Gastroesophageal sphincter (tissue), 3 donors: ENCODE measurements around the gene PYY.

Experiments
- CTCF ChIP-seq, 4 experiments: fragments of 200-600 bp in 2 of 4; fragments of 450-650 bp in 2 of 4; sonication (generic) in 1 of 4; IDR thresholded peaks; one replicate each; pipeline ENCODE4 v1.5.1; 2017 to 2019; ENCODE audit warnings: antibody characterized with exemption in 4 of 4, mild to moderate bottlenecking in 2 of 4, moderate library complexity in 2 of 4
- POLR2A ChIP-seq, 2 donors: fragments of 450-650 bp; IDR thresholded peaks; one replicate each; pipeline ENCODE4 v1.6.1; 2017; ENCODE audit warnings: antibody characterized with exemption in 2 of 2, mild to moderate bottlenecking in 2 of 2, moderate library complexity in 1 of 2

GRCh38 chr17:43992641-43993040, 38.9 kb upstream of the PYY start:
- TF ChIP-seq CTCF (IDR thresholded peaks at IDR 0.05) (no peak), POLR2A (IDR thresholded peaks at IDR 0.05) (no peak)
